HK-2 (cell line): Measurements from ENCODE around the gene RTN1.

Source experiments
- DNase-seq: peaks from one replicate; pipeline ENCODE4 v3.0.0-alpha.2; 2018; ENCODE audit not compliant: unreplicated experiment

RTN1 gene

GRCh38 chr14:59870277-59871165, at the start of gene RTN1:
TSS of gene RTN1 (minus strand) at chr14:59870776. CDS start at chr14:59870630, 146 bp downstream.
- peak; percentile 60 for DNase-seq

- DNase-seq = no peak
Measured at GRCh38 chr14:59920378-59920683, 49.8 kb upstream of the RTN1 start.

GRCh38 chr14:59919570-59920377, 49.2 kb upstream of the RTN1 start, which contains the start of gene LRRC9:
TSS of gene LRRC9 (plus strand) at chr14:59920144.
- DNase-seq = no peak

- DNase-seq = no peak
Measured at GRCh38 chr14:59918824-59919569, 48.4 kb upstream of the RTN1 start.

- no peak for DNase-seq
Measured at GRCh38 chr14:59913187-59913586, 42.6 kb upstream of the RTN1 start.

GRCh38 chr14:59912443-59912842, 41.9 kb upstream of the RTN1 start:
- no peak for DNase-seq

GRCh38 chr14:59905188-59905587, 34.6 kb upstream of the RTN1 start:
- DNase-seq = no peak

GRCh38 chr14:59904184-59904583, 33.6 kb upstream of the RTN1 start:
- DNase-seq = no peak

GRCh38 chr14:59900556-59900955, 30.0 kb upstream of the RTN1 start:
- no peak for DNase-seq

GRCh38 chr14:59897757-59898383, 27.3 kb upstream of the RTN1 start:
- no peak for DNase-seq

GRCh38 chr14:59895721-59896120, 25.1 kb upstream of the RTN1 start:
- DNase-seq = no peak

- no peak for DNase-seq
Measured at GRCh38 chr14:59890676-59891075, 20.1 kb upstream of the RTN1 start.

GRCh38 chr14:59882957-59883356, 12.4 kb upstream of the RTN1 start:
- no peak for DNase-seq

GRCh38 chr14:59871166-59871495, 555 bp upstream of the RTN1 start:
- no peak for DNase-seq

GRCh38 chr14:59869381-59870255, 958 bp downstream of the RTN1 start:
- DNase-seq = no peak

GRCh38 chr14:59868021-59868420, 2.6 kb downstream of the RTN1 start:
- no peak for DNase-seq

GRCh38 chr14:59863806-59864525, 6.6 kb downstream of the RTN1 start:
- no peak for DNase-seq

GRCh38 chr14:59857328-59857727, 13.2 kb downstream of the RTN1 start:
- DNase-seq = no peak

GRCh38 chr14:59852350-59852749, 18.2 kb downstream of the RTN1 start:
- no peak for DNase-seq

- DNase-seq = no peak
Measured at GRCh38 chr14:59850458-59850857, 20.1 kb downstream of the RTN1 start.
